GM12874 (cell line): Measurements from ENCODE around the gene ZNF214.

Experiments used
- TF ChIP-seq, protein P1 (sequence below): IDR thresholded peaks from 2 replicates; pipeline ENCODE4 v1.5.1; 2011; ENCODE audit warnings: low read depth, mild to moderate bottlenecking, control low read depth, low read length, moderate library complexity; ENCODE audit not compliant: insufficient read depth

ZNF214 gene

DNA sequence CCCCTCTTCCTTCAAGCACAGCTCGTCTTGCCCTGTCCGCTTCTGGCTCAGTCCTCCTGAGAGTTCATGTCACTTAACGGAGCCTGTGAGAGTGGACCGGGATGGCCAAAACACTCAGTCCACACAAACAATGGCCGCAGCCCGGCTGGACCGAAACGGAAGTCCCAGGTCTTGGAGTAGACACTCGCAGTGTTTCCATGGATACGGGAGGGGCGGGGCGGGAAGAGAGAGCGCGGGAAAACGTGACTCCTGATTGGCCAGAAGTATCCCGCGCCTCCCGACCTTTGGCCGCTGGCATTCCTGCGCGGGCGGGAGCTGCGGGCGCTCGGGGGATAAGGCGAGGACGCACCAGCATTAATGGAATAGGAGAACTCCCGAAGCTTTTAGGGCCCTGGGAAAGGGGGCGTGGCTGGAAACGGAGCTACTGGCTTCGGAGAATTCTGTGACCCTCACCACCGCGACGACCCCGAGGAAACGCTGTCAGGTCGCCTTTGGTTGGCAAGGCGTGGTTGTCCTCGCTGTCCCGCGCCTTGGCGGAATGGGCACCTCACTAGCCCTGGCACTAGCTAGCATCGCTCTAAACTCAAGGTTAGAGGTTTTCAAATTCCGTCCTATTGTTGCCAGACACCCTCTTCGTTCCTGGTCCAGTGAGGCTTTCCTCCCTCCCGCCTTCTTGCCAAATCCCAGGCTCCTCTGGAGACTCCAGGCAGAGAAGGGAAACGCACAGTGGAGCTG is at the start of gene ZNF214, which contains the start of gene NLRP14:
ZNF214 (minus strand) TSS at position 164 of the 735 bp plus-strand sequence. CDS start 17,511 bp downstream, outside the sequence.
NLRP14 (plus strand) TSS at position 297 of the 735 bp plus-strand sequence. CDS start 18,108 bp downstream, outside the sequence.
- TF ChIP-seq, protein P1, sequence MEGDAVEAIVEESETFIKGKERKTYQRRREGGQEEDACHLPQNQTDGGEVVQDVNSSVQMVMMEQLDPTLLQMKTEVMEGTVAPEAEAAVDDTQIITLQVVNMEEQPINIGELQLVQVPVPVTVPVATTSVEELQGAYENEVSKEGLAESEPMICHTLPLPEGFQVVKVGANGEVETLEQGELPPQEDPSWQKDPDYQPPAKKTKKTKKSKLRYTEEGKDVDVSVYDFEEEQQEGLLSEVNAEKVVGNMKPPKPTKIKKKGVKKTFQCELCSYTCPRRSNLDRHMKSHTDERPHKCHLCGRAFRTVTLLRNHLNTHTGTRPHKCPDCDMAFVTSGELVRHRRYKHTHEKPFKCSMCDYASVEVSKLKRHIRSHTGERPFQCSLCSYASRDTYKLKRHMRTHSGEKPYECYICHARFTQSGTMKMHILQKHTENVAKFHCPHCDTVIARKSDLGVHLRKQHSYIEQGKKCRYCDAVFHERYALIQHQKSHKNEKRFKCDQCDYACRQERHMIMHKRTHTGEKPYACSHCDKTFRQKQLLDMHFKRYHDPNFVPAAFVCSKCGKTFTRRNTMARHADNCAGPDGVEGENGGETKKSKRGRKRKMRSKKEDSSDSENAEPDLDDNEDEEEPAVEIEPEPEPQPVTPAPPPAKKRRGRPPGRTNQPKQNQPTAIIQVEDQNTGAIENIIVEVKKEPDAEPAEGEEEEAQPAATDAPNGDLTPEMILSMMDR, result no peak

DNA sequence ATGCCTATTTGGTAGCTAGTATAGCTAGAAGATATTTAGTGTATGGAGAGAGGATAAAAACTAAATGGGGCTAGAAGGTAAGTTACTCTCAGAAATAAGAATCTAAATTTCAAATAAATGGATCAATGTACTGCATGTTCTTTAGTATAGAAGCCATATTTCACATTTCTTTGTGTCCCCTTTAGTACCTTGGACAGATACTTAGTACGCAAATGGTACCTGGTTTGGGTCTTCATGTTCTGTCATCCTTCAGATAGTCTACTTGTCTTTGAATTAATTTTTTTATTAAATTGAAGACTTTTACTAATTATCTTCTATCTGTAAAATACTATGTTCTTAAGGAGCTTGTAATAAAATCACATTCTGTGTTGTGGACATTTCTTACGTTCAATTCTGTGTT is 42.4 kb upstream of the ZNF214 start:
- TF ChIP-seq, protein P1, result no peak

DNA sequence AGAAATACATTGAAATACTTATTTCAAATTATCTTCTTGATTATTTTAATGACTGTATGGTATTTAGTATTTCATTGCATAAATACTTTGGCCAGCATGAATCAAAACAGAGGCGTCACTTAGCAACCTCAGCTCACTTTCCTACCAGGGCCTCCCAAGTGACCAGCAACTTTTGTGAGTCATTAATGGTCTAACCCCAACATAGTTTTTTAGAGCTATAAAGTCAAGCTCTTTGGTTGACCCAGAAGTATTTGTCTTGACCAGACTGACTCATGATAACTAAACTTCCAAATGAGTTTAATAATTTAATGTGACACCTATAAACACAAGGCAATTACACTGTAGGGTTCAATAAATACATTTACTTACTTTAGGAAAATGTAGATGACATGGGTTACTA is 40.7 kb upstream of the ZNF214 start:
- TF ChIP-seq, protein P1, result no peak

DNA sequence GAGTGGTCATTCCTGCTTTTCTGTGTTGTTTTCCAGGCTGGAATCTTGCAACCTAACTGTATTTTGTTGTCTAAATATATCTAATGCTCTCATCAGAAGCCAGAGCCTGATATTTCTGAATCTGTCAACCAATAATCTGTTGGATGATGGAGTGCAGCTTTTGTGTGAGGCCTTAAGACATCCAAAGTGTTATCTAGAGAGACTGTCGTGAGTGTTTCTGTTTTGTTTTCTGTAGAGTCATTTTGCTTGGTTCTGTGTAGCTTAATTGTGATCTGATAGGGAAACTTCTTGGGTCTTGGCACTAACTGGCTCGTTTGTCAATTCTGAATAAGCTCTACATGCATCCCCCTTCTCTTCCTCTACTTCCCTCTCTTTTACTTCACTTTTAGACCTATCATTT is 37.5 kb upstream of the ZNF214 start:
- TF ChIP-seq, protein P1, result no peak

GRCh38 chr11:7056828-7057513 is 36.8 kb upstream of the ZNF214 start:
- TF ChIP-seq, protein P1, result no peak

GRCh38 chr11:7050191-7050590 is 30.0 kb upstream of the ZNF214 start:
- TF ChIP-seq, protein P1, result no peak

- TF ChIP-seq, protein P1, result no peak
Observed at GRCh38 chr11:7046474-7047175, 26.5 kb upstream of the ZNF214 start.
